Parathyroid adenoma (tissue), 2 donors: ENCODE data around the gene RPP14.

Experiments
- H2AFZ ChIP-seq: fragments of 300-600 bp; sonication (generic); one replicate; pipeline ENCODE4 v1.7.0; 2017; ENCODE audit warnings: antibody characterized with exemption, mild to moderate bottlenecking
- H3K27ac ChIP-seq: fragments of 300-600 bp; sonication (generic); one replicate; pipeline ENCODE4 v1.7.0; 2017
- H3K27me3 ChIP-seq: fragments of 300-600 bp; sonication (generic); one replicate; pipeline ENCODE4 v1.7.0; 2017; ENCODE audit warnings: low read length; ENCODE audit not compliant: control insufficient read depth, insufficient read depth
- H3K36me3 ChIP-seq: fragments of 300-600 bp; sonication (generic); one replicate; pipeline ENCODE4 v1.7.0; 2017; ENCODE audit warnings: low read length; ENCODE audit not compliant: control insufficient read depth, insufficient read depth
- H3K4me1 ChIP-seq: fragments of 300-600 bp; sonication (generic); one replicate; pipeline ENCODE4 v1.7.0; 2017; ENCODE audit warnings: control low read depth
- H3K4me2 ChIP-seq: fragments of 300-600 bp; sonication (generic); one replicate; pipeline ENCODE4 v1.7.0; 2017; ENCODE audit warnings: low read length
- H3K4me3 ChIP-seq: fragments of 300-600 bp; sonication (generic); one replicate; pipeline ENCODE4 v1.7.0; 2017; ENCODE audit warnings: low read depth, low read length
- H3K79me2 ChIP-seq: fragments of 300-600 bp; sonication (generic); one replicate; pipeline ENCODE4 v1.7.0; 2017; ENCODE audit warnings: control low read depth
- H3K9ac ChIP-seq: fragments of 300-600 bp; sonication (generic); one replicate; pipeline ENCODE4 v1.7.0; 2017; ENCODE audit warnings: mild to moderate bottlenecking
- H3K9me3 ChIP-seq: fragments of 300-600 bp; sonication (generic); one replicate; pipeline ENCODE4 v1.7.0; 2017; ENCODE audit warnings: low read length; ENCODE audit not compliant: control insufficient read depth
- TF ChIP-seq, protein P1 (sequence below): fragments of 300-600 bp; sonication (generic); IDR thresholded peaks from one replicate; pipeline ENCODE4 v1.7.0; 2017; ENCODE audit warnings: antibody characterized with exemption, mild to moderate bottlenecking
- donor health status: primary hyperparathyroidism.

The RPP14 gene

DNA sequence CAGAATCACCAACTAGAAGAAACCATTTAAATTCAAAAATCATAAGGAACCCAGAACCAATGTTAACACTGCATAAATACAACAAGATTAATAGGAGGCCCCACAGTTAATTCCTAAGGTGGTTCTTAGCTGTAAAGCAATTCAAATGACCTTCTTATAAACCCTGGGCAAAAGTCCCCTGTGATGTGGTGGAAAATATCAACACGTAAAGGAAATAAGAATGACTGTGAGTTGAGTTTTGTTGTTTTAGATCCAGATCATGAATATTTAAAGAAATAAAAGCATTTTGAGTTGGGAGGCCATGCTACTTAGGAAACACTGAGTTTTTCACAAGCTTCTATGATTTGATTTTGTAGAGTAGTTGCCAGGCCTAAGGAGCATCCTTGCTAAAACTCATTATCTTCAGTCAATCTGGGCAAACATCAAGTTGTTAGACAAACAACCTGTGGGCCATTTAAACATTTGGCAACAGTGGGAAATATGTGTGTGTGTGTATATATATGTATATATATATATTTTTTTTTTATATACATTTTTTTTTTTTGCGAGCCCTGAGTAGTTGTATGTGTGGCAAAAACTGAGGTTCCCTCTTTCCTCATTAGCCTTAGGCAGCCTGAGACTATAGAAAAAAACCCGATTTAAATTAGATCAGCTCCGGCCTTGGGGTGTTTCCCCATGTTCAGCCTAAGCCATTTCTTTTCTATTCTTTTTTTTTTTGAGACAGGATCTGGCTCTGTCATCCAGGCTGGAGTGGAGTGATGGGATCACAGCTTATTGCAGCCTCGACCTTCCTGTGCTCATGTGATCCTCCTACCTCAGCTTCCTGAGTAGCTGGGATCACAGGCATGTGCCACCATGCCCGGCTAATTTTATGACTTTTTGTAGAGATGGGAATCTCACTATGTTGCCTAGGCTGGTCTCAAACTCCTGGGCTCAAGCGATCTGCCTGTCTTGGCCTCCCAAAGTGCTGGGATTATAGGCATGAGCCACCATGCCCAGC is 18.6 kb downstream of the RPP14 start:
- Histone ChIP-seq H2AFZ (peak overlapping the region; percentile 47), H3K4me2 (peak overlapping the region; percentile 13), H3K79me2 (no peaks in the 10 kb centered on the region), H3K4me1 (peaks cover 26% of the 10 kb centered on the region), H3K4me3 (peak overlapping the region; percentile 19), H3K9me3 (no peaks in the 10 kb centered on the region), H3K27ac (peak overlapping the region; percentile 91), H3K36me3 (no peaks in the 10 kb centered on the region), H3K9ac (no peak overlapping the region), H3K27me3 (no peaks in the 10 kb centered on the region)
- TF ChIP-seq, protein P1, sequence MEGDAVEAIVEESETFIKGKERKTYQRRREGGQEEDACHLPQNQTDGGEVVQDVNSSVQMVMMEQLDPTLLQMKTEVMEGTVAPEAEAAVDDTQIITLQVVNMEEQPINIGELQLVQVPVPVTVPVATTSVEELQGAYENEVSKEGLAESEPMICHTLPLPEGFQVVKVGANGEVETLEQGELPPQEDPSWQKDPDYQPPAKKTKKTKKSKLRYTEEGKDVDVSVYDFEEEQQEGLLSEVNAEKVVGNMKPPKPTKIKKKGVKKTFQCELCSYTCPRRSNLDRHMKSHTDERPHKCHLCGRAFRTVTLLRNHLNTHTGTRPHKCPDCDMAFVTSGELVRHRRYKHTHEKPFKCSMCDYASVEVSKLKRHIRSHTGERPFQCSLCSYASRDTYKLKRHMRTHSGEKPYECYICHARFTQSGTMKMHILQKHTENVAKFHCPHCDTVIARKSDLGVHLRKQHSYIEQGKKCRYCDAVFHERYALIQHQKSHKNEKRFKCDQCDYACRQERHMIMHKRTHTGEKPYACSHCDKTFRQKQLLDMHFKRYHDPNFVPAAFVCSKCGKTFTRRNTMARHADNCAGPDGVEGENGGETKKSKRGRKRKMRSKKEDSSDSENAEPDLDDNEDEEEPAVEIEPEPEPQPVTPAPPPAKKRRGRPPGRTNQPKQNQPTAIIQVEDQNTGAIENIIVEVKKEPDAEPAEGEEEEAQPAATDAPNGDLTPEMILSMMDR = no peak

DNA sequence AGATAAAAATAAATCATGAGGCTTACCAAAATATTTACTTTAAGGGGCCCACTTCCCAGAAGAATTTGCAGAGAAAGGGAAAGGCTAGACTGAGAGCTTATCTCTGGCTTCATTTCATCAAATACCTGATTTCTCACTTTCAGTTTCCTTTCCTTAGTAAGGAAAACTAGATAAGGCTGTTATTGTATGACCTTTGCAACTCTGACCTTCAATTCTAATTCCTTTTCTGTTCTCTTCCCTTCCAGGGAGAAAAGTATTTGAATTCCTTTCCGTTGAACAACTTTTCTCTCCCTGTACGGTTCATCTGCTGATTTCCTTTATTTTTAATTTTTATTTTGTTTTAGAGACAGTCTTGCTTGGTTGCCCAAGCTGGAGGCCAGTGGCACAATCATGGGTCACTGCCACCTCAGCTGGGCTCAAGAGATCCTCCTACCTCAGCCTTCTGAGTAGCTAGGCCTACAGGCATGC is 19.5 kb downstream of the RPP14 start:
- Histone ChIP-seq H3K4me2 (peak overlapping the region; percentile 22), H3K79me2 (no peaks in the 10 kb centered on the region), H3K4me3 (peak overlapping the region; percentile 19), H3K36me3 (no peaks in the 10 kb centered on the region), H3K9me3 (no peaks in the 10 kb centered on the region), H3K27me3 (no peaks in the 10 kb centered on the region), H2AFZ (peak overlapping the region; percentile 47), H3K9ac (no peak overlapping the region), H3K27ac (peak overlapping the region; percentile 91), H3K4me1 (peaks cover 26% of the 10 kb centered on the region)
- TF ChIP-seq, protein P1 = no peak

DNA sequence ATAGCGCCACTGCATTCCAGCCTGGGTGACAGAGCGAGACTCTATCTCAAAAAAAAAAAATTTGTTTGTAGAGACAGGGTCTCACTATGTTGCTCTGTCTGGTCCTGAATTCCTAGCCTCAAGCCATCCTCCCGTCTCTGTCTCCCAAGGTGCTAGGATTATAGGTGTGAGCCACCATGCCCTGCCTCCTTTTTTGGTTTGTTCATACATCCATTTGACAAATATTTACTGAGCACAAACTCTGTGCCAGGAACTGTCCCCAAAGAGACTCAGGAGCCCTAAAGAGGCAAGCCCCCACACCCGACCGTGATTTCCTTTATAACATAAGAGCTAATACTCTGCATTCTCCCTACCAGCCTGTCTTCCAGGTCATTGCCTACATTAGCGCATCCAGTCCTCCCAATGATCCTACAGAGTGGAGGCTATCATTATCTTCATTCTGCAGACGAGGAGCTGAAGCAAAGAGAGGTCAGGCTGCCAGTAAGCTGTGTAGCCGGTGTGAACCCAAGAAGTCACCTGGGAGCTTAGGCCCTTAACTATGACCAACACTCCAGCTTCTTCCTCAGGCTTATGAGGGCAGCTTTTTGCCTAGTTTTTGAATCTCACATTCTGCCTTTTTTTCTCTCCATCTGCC is 20.3 kb downstream of the RPP14 start:
- TF ChIP-seq, protein P1 = no peak
- H3K9me3 ChIP-seq = no peaks in the 10 kb centered on the region
- H3K4me1 ChIP-seq = peaks cover 31% of the 10 kb centered on the region
- H3K27ac ChIP-seq = peak overlapping the region; percentile 91
- no peaks in the 10 kb centered on the region for H3K27me3 ChIP-seq
- no peaks in the 10 kb centered on the region for H3K36me3 ChIP-seq
- no peak overlapping the region for H3K4me2 ChIP-seq
- H3K9ac ChIP-seq = no peak overlapping the region
- H3K79me2 ChIP-seq = no peaks in the 10 kb centered on the region
- H2AFZ ChIP-seq = peak overlapping the region; percentile 39
- H3K4me3 ChIP-seq = no peak overlapping the region

DNA sequence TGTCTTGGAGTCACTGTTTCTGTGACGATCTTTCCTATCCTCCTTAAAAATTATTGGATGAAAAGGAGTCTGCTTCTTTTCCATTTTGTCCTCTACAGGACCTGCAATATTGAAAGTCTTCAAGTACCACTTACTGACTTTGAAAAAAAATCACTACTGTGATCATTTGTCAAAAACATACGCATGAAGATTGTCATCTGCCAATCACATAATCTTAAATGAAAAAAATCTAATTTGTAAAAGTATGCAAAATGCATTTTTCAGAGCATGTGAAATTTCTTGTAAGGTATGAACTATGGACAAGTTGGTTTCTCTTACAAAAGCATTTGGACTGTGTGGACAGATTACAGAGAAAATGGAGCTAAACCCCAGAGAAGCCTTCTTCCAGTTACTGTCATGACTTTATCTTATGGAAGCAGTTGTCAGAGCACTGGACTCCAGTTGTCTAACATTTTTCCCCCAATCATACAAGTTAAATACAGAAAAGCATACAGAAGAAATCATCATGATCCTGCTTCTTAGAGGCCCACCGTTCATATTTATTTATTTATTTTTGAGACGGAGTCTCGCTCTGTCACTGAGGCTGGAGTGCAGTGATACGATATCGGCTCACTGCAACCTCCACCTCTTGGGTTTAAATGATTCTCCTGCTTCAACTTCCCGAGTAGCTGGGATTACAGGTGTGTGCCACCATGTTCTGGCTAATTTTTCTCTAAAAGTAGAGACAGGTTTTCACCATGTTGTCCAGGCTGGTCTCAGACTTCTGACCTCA is 23.3 kb downstream of the RPP14 start:
- Histone ChIP-seq H3K9me3 (no peaks in the 10 kb centered on the region), H3K79me2 (peaks cover 6% of the 10 kb centered on the region), H3K36me3 (no peaks in the 10 kb centered on the region), H3K9ac (no peak overlapping the region), H3K4me2 (no peak overlapping the region), H3K4me1 (peaks cover 32% of the 10 kb centered on the region), H3K27me3 (no peaks in the 10 kb centered on the region), H2AFZ (no peak overlapping the region), H3K27ac (no peak overlapping the region), H3K4me3 (no peak overlapping the region)
- TF ChIP-seq, protein P1 = no peak
